Measurements from ENCODE around the gene SPAG9. TPM values are rescaled to one million over a fixed set of nuclear protein-coding genes. Genes with fewer than 3 reads are reported as not detected.

The SPAG9 gene
- total and polyA plus RNA-seq, 2 donors from 2014 or later: 15.4 to 93.3 TPM

DNA sequence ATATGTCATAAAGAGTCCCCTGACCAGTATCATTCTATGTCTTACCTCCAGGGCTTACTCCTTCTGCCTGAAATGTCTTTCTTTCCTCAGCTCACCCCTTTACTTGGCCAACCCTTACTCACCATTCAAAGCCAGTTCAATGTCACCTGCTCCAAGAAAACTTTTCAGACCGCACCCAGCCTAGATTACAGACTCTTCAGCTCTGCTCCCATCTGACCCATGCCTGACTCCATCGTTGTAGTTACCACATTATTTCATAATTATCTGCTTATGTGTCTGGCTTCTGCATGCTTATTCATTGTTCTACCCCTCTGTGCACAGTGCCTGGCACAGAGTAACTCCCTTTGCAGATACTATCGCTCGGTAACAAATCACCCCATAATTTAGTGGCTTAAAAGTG lies 192.0 kb downstream of the SPAG9 start:
- intact Hi-C loops (cut with DNase I): no loop called here
- no peak overlapping the region for H3K27ac ChIP-seq (ENCODE audit: low read depth in 2 of 2, low read length in 2 of 2)
- no peaks in the 10 kb centered on the region for H3K9me3 ChIP-seq (ENCODE audit: control insufficient read depth in 2 of 3, insufficient read depth in 1 of 3, low read length in 3 of 3)
- H3K4me1 ChIP-seq (ENCODE audit: control insufficient read depth in 2 of 3, insufficient read depth in 2 of 3, low read depth in 1 of 3, low read length in 3 of 3): peaks cover 0 to 23% (median 2%) of the 10 kb centered on the region in 3 donors
- no peak for FAIRE-seq
- no peak overlapping the region for H3K9ac ChIP-seq (ENCODE audit: low read length in 3 of 3)
- DNase-seq: no peak
- TF ChIP-seq, protein P1, sequence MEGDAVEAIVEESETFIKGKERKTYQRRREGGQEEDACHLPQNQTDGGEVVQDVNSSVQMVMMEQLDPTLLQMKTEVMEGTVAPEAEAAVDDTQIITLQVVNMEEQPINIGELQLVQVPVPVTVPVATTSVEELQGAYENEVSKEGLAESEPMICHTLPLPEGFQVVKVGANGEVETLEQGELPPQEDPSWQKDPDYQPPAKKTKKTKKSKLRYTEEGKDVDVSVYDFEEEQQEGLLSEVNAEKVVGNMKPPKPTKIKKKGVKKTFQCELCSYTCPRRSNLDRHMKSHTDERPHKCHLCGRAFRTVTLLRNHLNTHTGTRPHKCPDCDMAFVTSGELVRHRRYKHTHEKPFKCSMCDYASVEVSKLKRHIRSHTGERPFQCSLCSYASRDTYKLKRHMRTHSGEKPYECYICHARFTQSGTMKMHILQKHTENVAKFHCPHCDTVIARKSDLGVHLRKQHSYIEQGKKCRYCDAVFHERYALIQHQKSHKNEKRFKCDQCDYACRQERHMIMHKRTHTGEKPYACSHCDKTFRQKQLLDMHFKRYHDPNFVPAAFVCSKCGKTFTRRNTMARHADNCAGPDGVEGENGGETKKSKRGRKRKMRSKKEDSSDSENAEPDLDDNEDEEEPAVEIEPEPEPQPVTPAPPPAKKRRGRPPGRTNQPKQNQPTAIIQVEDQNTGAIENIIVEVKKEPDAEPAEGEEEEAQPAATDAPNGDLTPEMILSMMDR (IDR thresholded peaks at IDR 0.05; ENCODE audit: borderline replicate concordance, extremely low read depth, insufficient read depth): no peak
- H3K4me3 ChIP-seq (ENCODE audit: low read length in 3 of 3): no peak overlapping the region
- no peaks in the 10 kb centered on the region for H3K27me3 ChIP-seq (ENCODE audit: control insufficient read depth, insufficient read depth, low read length)
- no peaks in the 10 kb centered on the region for H3K36me3 ChIP-seq (ENCODE audit: control insufficient read depth in 2 of 3, insufficient read depth in 3 of 3, low read length in 3 of 3)

DNA sequence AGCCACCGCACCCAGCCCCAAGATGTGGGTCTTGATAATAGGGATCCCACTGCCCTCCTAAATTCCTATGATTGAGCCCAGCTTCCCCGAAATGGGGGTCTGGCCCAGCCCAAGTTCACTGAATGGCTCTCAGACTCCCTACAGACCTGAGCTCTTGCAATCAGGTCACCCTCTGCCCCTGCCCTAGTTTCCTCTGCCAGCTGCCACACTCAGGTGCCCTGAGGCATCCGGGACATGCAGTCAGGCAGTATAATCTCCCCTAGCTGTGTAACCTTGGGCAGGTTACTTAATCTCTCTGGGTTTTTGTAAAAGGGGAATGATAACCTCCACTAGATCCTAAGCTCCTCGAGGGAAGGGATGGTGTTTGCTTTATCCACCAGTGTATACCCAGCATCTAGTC lies 193.4 kb downstream of the SPAG9 start:
- H3K27me3 ChIP-seq (ENCODE audit: control insufficient read depth, insufficient read depth, low read length): no peaks in the 10 kb centered on the region
- no peak overlapping the region for H3K4me3 ChIP-seq (ENCODE audit: low read length in 3 of 3)
- no peaks in the 10 kb centered on the region for H3K9me3 ChIP-seq (ENCODE audit: control insufficient read depth in 2 of 3, insufficient read depth in 1 of 3, low read length in 3 of 3)
- H3K36me3 ChIP-seq (ENCODE audit: control insufficient read depth in 2 of 3, insufficient read depth in 3 of 3, low read length in 3 of 3): no peaks in the 10 kb centered on the region
- no peak overlapping the region for H3K27ac ChIP-seq (ENCODE audit: low read depth in 2 of 2, low read length in 2 of 2)
- H3K9ac ChIP-seq (ENCODE audit: low read length in 3 of 3): no peak overlapping the region
- H3K4me1 ChIP-seq (ENCODE audit: control insufficient read depth in 2 of 3, insufficient read depth in 2 of 3, low read depth in 1 of 3, low read length in 3 of 3): peaks cover 0 to 25% (median 6%) of the 10 kb centered on the region in 3 donors
- DNase-seq (peak in 1 of 5 donors; percentile 37), FAIRE-seq (no peak)
- TF ChIP-seq, protein P1 (IDR thresholded peaks at IDR 0.05; ENCODE audit: borderline replicate concordance, extremely low read depth, insufficient read depth): no peak
- intact Hi-C loops (cut with DNase I): no loop called here

DNA sequence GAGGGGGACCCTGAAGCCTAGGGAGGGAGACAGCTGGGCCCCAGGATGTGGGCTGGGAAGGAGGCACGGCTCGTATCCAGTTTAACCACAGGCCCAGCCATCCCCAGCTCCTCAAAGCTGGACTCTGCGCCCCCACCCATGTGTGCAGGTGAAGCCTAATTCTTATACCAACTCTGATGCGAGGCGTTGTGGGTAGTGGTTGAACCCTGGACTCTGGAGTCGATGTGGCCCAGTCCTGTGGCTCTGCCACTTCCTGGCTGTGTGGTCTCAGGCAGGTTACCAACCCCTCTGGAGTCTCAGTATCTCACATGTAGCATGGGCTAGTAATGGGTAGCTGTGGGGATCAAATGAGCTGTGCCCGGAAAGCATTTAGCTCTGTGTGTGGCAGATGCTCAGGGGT lies 194.1 kb downstream of the SPAG9 start:
- intact Hi-C loops (cut with DNase I): no loop called here
- no peak overlapping the region for H3K4me3 ChIP-seq (ENCODE audit: low read length in 3 of 3)
- no peak overlapping the region for H3K27ac ChIP-seq (ENCODE audit: low read depth in 2 of 2, low read length in 2 of 2)
- no peaks in the 10 kb centered on the region for H3K36me3 ChIP-seq (ENCODE audit: control insufficient read depth in 2 of 3, insufficient read depth in 3 of 3, low read length in 3 of 3)
- TF ChIP-seq, protein P1 (IDR thresholded peaks at IDR 0.05; ENCODE audit: borderline replicate concordance, extremely low read depth, insufficient read depth): no peak
- H3K9me3 ChIP-seq (ENCODE audit: control insufficient read depth in 2 of 3, insufficient read depth in 1 of 3, low read length in 3 of 3): no peaks in the 10 kb centered on the region
- no peaks in the 10 kb centered on the region for H3K27me3 ChIP-seq (ENCODE audit: control insufficient read depth, insufficient read depth, low read length)
- no peak overlapping the region for H3K9ac ChIP-seq (ENCODE audit: low read length in 3 of 3)
- FAIRE-seq (no peak), DNase-seq (peak in 1 of 5 donors; percentile 37)
- H3K4me1 ChIP-seq (ENCODE audit: control insufficient read depth in 2 of 3, insufficient read depth in 2 of 3, low read depth in 1 of 3, low read length in 3 of 3): peaks cover 0 to 25% (median 8%) of the 10 kb centered on the region in 3 donors

DNA sequence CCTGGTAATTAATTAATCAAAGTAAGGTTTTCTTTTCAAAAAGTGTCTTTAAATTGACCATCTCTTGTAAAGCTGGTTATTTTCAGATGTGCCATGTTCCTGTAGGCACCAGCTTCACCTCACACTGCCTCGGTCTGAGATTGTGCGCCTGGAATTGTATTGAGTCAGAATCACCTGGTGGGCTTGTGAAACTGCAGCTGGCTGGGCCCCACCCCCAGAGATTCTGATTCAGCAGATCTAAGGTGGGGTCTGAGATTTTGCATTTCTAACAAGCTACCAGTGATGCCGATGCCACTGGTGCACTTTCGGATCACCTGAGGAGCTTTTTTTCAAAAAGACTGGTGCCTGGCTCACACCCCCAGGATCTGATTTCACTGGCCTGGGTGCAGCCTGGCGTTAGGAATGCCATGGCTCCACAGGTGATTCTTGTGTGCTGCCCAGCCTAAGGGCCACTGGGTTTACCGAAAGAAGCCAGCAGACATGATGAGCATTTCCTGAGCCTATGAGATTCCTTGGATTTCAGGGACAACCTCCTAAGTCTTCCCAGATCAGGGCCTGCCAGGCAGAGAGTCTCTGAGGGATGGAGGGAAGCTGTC lies 195.3 kb downstream of the SPAG9 start:
- Histone ChIP-seq H3K9me3 (ENCODE audit: control insufficient read depth in 2 of 3, insufficient read depth in 1 of 3, low read length in 3 of 3) (no peaks in the 10 kb centered on the region), H3K9ac (ENCODE audit: low read length in 3 of 3) (no peak overlapping the region), H3K4me1 (ENCODE audit: control insufficient read depth in 2 of 3, insufficient read depth in 2 of 3, low read depth in 1 of 3, low read length in 3 of 3) (peaks cover 0 to 30% (median 12%) of the 10 kb centered on the region in 3 donors), H3K4me3 (ENCODE audit: low read length in 3 of 3) (no peak overlapping the region), H3K27me3 (ENCODE audit: control insufficient read depth, insufficient read depth, low read length) (no peaks in the 10 kb centered on the region), H3K27ac (ENCODE audit: low read depth in 2 of 2, low read length in 2 of 2) (no peak overlapping the region), H3K36me3 (ENCODE audit: control insufficient read depth in 2 of 3, insufficient read depth in 3 of 3, low read length in 3 of 3) (no peaks in the 10 kb centered on the region)
- intact Hi-C loops (cut with DNase I): no loop called here
- TF ChIP-seq, protein P1 (IDR thresholded peaks at IDR 0.05; ENCODE audit: borderline replicate concordance, extremely low read depth, insufficient read depth): no peak
- DNase-seq (peak in 1 of 5 donors; percentile 43), FAIRE-seq (no peak)
